CD14-positive monocyte (primary cell): ENCODE data around the gene CEP170B. TPM values are rescaled to one million over a fixed set of nuclear protein-coding genes. Genes with fewer than 3 reads are reported as not detected.

Source experiments
- DNase-seq, 3 donors: peaks; one replicate each; pipeline ENCODE4 v3.0.0-alpha.2; 2011 to 2022
- H2AFZ ChIP-seq: 2 replicates; pipeline ENCODE4 v1.6.0; 2012; ENCODE audit warnings: mild to moderate bottlenecking, low read depth, low read length, inconsistent platforms; ENCODE audit not compliant: insufficient read depth, poor library complexity, severe bottlenecking
- H3K27ac ChIP-seq, 2 donors: 1 replicate in 1 of 2; 2 replicates in 1 of 2; pipeline ENCODE4 v1.5.1; 2012 to 2013; ENCODE audit warnings: low read length in 2 of 2, control low read depth in 1 of 2, inconsistent platforms in 1 of 2, low read depth in 1 of 2, mild to moderate bottlenecking in 1 of 2
- H3K27me3 ChIP-seq, 2 donors: one replicate each; pipeline versions ENCODE4 v1.6.0 to v1.6.1; 2011 to 2013; ENCODE audit warnings: low read length in 2 of 2; ENCODE audit not compliant: control insufficient read depth in 2 of 2, insufficient read depth in 2 of 2
- H3K36me3 ChIP-seq, 2 donors: replicated peaks in 1 of 2; 1 replicate in 1 of 2; 2 replicates in 1 of 2; pipeline versions ENCODE4 v1.5.1 to v1.6.1; 2012 to 2013; ENCODE audit warnings: low read length in 2 of 2, control low read depth in 1 of 2, inconsistent platforms in 1 of 2, mild to moderate bottlenecking in 1 of 2; ENCODE audit not compliant: insufficient read depth in 2 of 2, control insufficient read depth in 1 of 2
- H3K4me1 ChIP-seq, 2 donors: 1 replicate in 1 of 2; 2 replicates in 1 of 2; pipeline versions ENCODE4 v1.5.1 to v1.6.1; 2012 to 2013; ENCODE audit warnings: low read length in 2 of 2, control low read depth in 1 of 2, inconsistent platforms in 1 of 2, mild to moderate bottlenecking in 1 of 2, moderate library complexity in 1 of 2; ENCODE audit not compliant: insufficient read depth in 2 of 2, control insufficient read depth in 1 of 2
- H3K4me2 ChIP-seq: replicated peaks from 2 replicates; pipeline ENCODE3; 2012; ENCODE audit warnings: low read length, moderate library complexity, mild to moderate bottlenecking; ENCODE audit not compliant: poor library complexity, severe bottlenecking; ENCODE audit errors: extremely low read depth
- H3K4me3 ChIP-seq, 3 experiments: fragments of 200-600 bp in 1 of 3; sonication (generic) in 1 of 3; replicated peaks in 1 of 3; 1 replicate in 2 of 3; 2 replicates in 1 of 3; pipeline ENCODE4 v1.5.1; 2011 to 2013; ENCODE audit warnings: low read length in 3 of 3, mild to moderate bottlenecking in 3 of 3, control low read depth in 2 of 3, low read depth in 2 of 3, inconsistent platforms in 1 of 3, moderate library complexity in 1 of 3
- H3K79me2 ChIP-seq: 2 replicates; pipeline ENCODE4 v1.6.0; 2012; ENCODE audit warnings: mild to moderate bottlenecking, control low read depth, inconsistent platforms, low read length, moderate library complexity; ENCODE audit not compliant: insufficient read depth
- H3K9ac ChIP-seq: 2 replicates; pipeline ENCODE4 v1.6.0; 2017; ENCODE audit warnings: low read length, mild to moderate bottlenecking; ENCODE audit not compliant: insufficient read depth, poor library complexity, severe bottlenecking
- H3K9me3 ChIP-seq, 2 donors: replicated peaks in 1 of 2; 1 replicate in 1 of 2; 2 replicates in 1 of 2; pipeline versions ENCODE4 v1.5.1 to v1.6.1; 2012 to 2013; ENCODE audit warnings: low read length in 2 of 2, control low read depth in 1 of 2; ENCODE audit not compliant: control insufficient read depth in 1 of 2, insufficient read depth in 1 of 2
- H4K20me1 ChIP-seq: 2 replicates; pipeline ENCODE4 v1.6.0; 2012; ENCODE audit warnings: mild to moderate bottlenecking, low read length, control low read depth, moderate library complexity; ENCODE audit not compliant: insufficient read depth
- H3K27ac Mint-ChIP-seq, 7 donors: one replicate each; pipeline ENCODE4 v1.8.0; 2020; ENCODE audit warnings: mild to moderate bottlenecking in 7 of 7, mixed read lengths in 7 of 7, moderate library complexity in 6 of 7, inconsistent platforms in 2 of 7
- H3K27me3 Mint-ChIP-seq, 3 donors: one replicate each; pipeline ENCODE4 v1.8.0; 2021 to 2022; ENCODE audit warnings: low read depth in 3 of 3, mild to moderate bottlenecking in 3 of 3, mixed read lengths in 3 of 3, moderate library complexity in 3 of 3, inconsistent platforms in 1 of 3
- H3K36me3 Mint-ChIP-seq, 2 donors: one replicate each; pipeline ENCODE4 v1.8.0; 2020; ENCODE audit warnings: mixed read lengths in 2 of 2, inconsistent platforms in 1 of 2, mild to moderate bottlenecking in 1 of 2
- H3K4me1 Mint-ChIP-seq: one replicate; pipeline ENCODE4 v1.8.0; 2020; ENCODE audit warnings: mild to moderate bottlenecking, mixed read lengths
- H3K4me3 Mint-ChIP-seq, 2 donors: one replicate each; pipeline ENCODE4 v1.8.0; 2020; ENCODE audit warnings: mild to moderate bottlenecking in 2 of 2, mixed read lengths in 2 of 2, moderate library complexity in 1 of 2
- H3K9me3 Mint-ChIP-seq, 7 donors: one replicate each; pipeline ENCODE4 v1.8.0; 2020 to 2022; ENCODE audit warnings: mixed read lengths in 7 of 7, mild to moderate bottlenecking in 6 of 7, moderate library complexity in 6 of 7, inconsistent platforms in 2 of 7
- CTCF ChIP-seq: fragments of 200-600 bp; IDR thresholded peaks from one replicate; pipeline ENCODE4 v1.8.0; 2022; ENCODE audit warnings: antibody characterized with exemption, mild to moderate bottlenecking
- WGBS: methylation state at CpG from one replicate; pipeline ENCODE4 v1.1.5; 2013; ENCODE audit warnings: missing lambda C conversion rate; ENCODE audit not compliant: insufficient coverage; 5-methylcytosine and 5-hydroxymethylcytosine counted together
- intact Hi-C, 2 donors: fragments of 100-400 bp; cut with micrococcal nuclease; formaldehyde crosslinking; loops; one replicate each; pipeline versions ENCODE4 v1.15.0 to v1.15.1; 2023
- polyA plus RNA-seq, 3 donors: library from polyadenylated mRNA; depleted of rRNA in 1 of 3; unstranded in 2 of 3; stranded (reverse) in 1 of 3; fragments of 300-500 nt in 2 of 3; fragments of >200 nt in 1 of 3; fragmentation: Illumina TruSeq in 2 of 3; gene quantifications; 1 replicate in 2 of 3; 2 replicates in 1 of 3; pipeline ENCODE4 v1.2.3, GENCODE V29; 2012 to 2021

Gene CEP170B
- polyA plus RNA-seq, 3 donors: 0.09 TPM; not detected in 2

- no peak overlapping the region for H2AFZ ChIP-seq
- peaks cover 0 to 4% of the 10 kb centered on the region in 2 donors for H3K36me3 Mint-ChIP-seq
- no peaks in the 10 kb centered on the region for H4K20me1 ChIP-seq
- peaks cover 41 to 51% (median 43%) of the 10 kb centered on the region in 3 donors for H3K27me3 Mint-ChIP-seq
- TF ChIP-seq CTCF: no peak
- no peaks in the 10 kb centered on the region for H3K4me1 Mint-ChIP-seq
- DNase-seq: peak in 1 of 3 donors; percentile 2
- H3K4me1 ChIP-seq: peaks cover 5 to 8% of the 10 kb centered on the region in 2 donors
- H3K27ac ChIP-seq: no peak overlapping the region
- H3K9ac ChIP-seq: no peak overlapping the region
- peak overlapping the region in 1 of 7 donors; percentile 31 for H3K27ac Mint-ChIP-seq
- H3K4me2 ChIP-seq: no peak overlapping the region
- no peaks in the 10 kb centered on the region for H3K36me3 ChIP-seq
- H3K79me2 ChIP-seq: no peaks in the 10 kb centered on the region
- WGBS: 27% methylated on average over 6 of the region's 10 CpGs
- peaks cover 0 to 3% of the 10 kb centered on the region in 2 donors for H3K9me3 ChIP-seq
- peaks cover 0 to 4% (median 0%) of the 10 kb centered on the region in 7 donors for H3K9me3 Mint-ChIP-seq
- H3K27me3 ChIP-seq: peaks cover 7 to 38% of the 10 kb centered on the region in 2 donors
- H3K4me3 Mint-ChIP-seq: no peak overlapping the region
- no peak overlapping the region for H3K4me3 ChIP-seq
- intact Hi-C loops: no loop called here
Measured at GRCh38 chr14:104936361-104937155, 71.5 kb downstream of the CEP170B start.

- H3K36me3 ChIP-seq: no peaks in the 10 kb centered on the region
- Mint-ChIP-seq H3K27me3 (peaks cover 41 to 51% (median 43%) of the 10 kb centered on the region in 3 donors), H3K9me3 (peaks cover 0 to 4% (median 0%) of the 10 kb centered on the region in 7 donors), H3K36me3 (peaks cover 0 to 4% of the 10 kb centered on the region in 2 donors), H3K4me1 (no peaks in the 10 kb centered on the region), H3K27ac (peak overlapping the region in 1 of 7 donors; percentile 31), H3K4me3 (no peak overlapping the region)
- H3K27me3 ChIP-seq: peaks cover 7 to 38% of the 10 kb centered on the region in 2 donors
- peaks cover 0 to 3% of the 10 kb centered on the region in 2 donors for H3K9me3 ChIP-seq
- H3K79me2 ChIP-seq: no peaks in the 10 kb centered on the region
- no peak for TF ChIP-seq CTCF
- H3K27ac ChIP-seq: no peak overlapping the region
- H3K9ac ChIP-seq: no peak overlapping the region
- no peaks in the 10 kb centered on the region for H4K20me1 ChIP-seq
- DNase-seq: no peak
- no peak overlapping the region for H3K4me2 ChIP-seq
- H2AFZ ChIP-seq: no peak overlapping the region
- no peak overlapping the region for H3K4me3 ChIP-seq
- WGBS: 73% methylated on average over 4 of the region's 4 CpGs
- intact Hi-C loops: no loop called here
- H3K4me1 ChIP-seq: peaks cover 5 to 8% of the 10 kb centered on the region in 2 donors
Measured at GRCh38 chr14:104937161-104937560, 72.1 kb downstream of the CEP170B start.
